ENCODE measurements around the gene HDAC4.

GRCh38 chr2:239316562-239317465 is 84.0 kb downstream of the HDAC4 start:
- no peak for TF ChIP-seq TCF12 (IDR thresholded peaks at IDR 0.05; ENCODE audit: low read depth)
- no peak for TF ChIP-seq EP300 (IDR thresholded peaks at IDR 0.05; ENCODE audit: borderline replicate concordance)
- TF ChIP-seq RAD21 (IDR thresholded peaks at IDR 0.05; ENCODE audit: low read depth): no peak
- no peak for TF ChIP-seq MAX (IDR thresholded peaks at IDR 0.05)
- TF ChIP-seq REST (IDR thresholded peaks at IDR 0.05; ENCODE audit: low read depth): no peak
- no peak for TF ChIP-seq NFIC (IDR thresholded peaks at IDR 0.05)
- no peak for TF ChIP-seq FOXM1 (IDR thresholded peaks at IDR 0.05; ENCODE audit: borderline replicate concordance, low read depth)
- TF ChIP-seq TAF1 (IDR thresholded peaks at IDR 0.05; ENCODE audit: low read depth): no peak
- TF ChIP-seq TEAD4 (IDR thresholded peaks at IDR 0.05): no peak
- no peak for TF ChIP-seq CEBPB (IDR thresholded peaks at IDR 0.05)
- no peak for TF ChIP-seq CREB1 (IDR thresholded peaks at IDR 0.05; ENCODE audit: low read depth)
- TF ChIP-seq YY1 (IDR thresholded peaks at IDR 0.05; ENCODE audit: low read depth): no peak
- TF ChIP-seq USF1 (IDR thresholded peaks at IDR 0.05): no peak
- no peak for TF ChIP-seq EGR1 (IDR thresholded peaks at IDR 0.05)

All from Ishikawa (cell line).